ENCODE data around the gene UQCRC2.

The UQCRC2 gene

DNA sequence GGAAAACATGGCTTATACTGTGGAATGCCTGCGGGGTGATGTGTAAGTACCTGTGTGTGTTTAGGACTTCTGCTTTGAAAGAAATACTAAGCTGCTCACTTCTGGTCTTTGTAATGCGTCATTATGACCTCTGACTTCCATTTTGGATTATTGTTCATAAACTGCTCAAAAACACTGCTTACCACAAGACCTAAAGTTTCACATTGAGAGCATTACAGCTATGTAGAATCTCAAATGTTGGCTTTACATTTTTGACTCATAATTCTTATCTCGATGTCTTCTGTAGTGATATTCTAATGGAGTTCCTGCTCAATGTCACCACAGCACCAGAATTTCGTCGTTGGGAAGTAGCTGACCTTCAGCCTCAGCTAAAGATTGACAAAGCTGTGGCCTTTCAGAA lies 9.3 kb downstream of the UQCRC2 start:
- DNase-seq (ENCODE audit: low read depth), result no peak
- TF ChIP-seq, protein P1, sequence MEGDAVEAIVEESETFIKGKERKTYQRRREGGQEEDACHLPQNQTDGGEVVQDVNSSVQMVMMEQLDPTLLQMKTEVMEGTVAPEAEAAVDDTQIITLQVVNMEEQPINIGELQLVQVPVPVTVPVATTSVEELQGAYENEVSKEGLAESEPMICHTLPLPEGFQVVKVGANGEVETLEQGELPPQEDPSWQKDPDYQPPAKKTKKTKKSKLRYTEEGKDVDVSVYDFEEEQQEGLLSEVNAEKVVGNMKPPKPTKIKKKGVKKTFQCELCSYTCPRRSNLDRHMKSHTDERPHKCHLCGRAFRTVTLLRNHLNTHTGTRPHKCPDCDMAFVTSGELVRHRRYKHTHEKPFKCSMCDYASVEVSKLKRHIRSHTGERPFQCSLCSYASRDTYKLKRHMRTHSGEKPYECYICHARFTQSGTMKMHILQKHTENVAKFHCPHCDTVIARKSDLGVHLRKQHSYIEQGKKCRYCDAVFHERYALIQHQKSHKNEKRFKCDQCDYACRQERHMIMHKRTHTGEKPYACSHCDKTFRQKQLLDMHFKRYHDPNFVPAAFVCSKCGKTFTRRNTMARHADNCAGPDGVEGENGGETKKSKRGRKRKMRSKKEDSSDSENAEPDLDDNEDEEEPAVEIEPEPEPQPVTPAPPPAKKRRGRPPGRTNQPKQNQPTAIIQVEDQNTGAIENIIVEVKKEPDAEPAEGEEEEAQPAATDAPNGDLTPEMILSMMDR (IDR thresholded peaks at IDR 0.05; ENCODE audit: insufficient read depth, low read depth, low read length, missing control alignments), result no peak
- no peak overlapping the region for H3K4me3 ChIP-seq (ENCODE audit: low read depth, low read length)

- H3K4me3 ChIP-seq (ENCODE audit: low read depth, low read length), result no peak overlapping the region
- TF ChIP-seq, protein P1 (IDR thresholded peaks at IDR 0.05; ENCODE audit: insufficient read depth, low read depth, low read length, missing control alignments), result no peak
- DNase-seq (ENCODE audit: low read depth), result no peak
These were observed 10.7 kb downstream of the UQCRC2 start for GRCh38 chr16:21963887-21964286.

DNA sequence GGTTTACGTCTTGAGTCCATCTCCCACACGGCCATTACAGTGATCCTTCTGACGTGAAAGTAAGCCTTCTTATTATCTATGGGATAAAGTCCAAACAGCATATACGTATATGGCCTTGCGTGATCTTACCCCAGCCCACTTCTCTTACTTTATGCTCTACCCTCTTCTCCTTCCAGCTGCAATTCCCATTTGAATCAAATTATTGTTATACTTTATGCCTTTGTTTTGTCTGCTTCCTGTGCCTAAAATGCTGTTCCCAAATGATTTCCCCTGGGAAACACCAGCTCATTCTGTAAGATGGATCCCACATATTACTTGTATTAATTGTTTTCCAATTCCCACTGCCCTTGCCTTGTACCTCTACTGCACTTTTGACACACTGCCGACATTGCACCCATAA lies 11.2 kb downstream of the UQCRC2 start:
- TF ChIP-seq, protein P1 (IDR thresholded peaks at IDR 0.05; ENCODE audit: insufficient read depth, low read depth, low read length, missing control alignments), result no peak
- DNase-seq (ENCODE audit: low read depth), result no peak
- no peak overlapping the region for H3K4me3 ChIP-seq (ENCODE audit: low read depth, low read length)

- no peak for DNase-seq (ENCODE audit: low read depth)
- TF ChIP-seq, protein P1 (IDR thresholded peaks at IDR 0.05; ENCODE audit: insufficient read depth, low read depth, low read length, missing control alignments), result no peak
- no peak overlapping the region for H3K4me3 ChIP-seq (ENCODE audit: low read depth, low read length)
These were observed 18.7 kb downstream of the UQCRC2 start for GRCh38 chr16:21971856-21972255.

DNA sequence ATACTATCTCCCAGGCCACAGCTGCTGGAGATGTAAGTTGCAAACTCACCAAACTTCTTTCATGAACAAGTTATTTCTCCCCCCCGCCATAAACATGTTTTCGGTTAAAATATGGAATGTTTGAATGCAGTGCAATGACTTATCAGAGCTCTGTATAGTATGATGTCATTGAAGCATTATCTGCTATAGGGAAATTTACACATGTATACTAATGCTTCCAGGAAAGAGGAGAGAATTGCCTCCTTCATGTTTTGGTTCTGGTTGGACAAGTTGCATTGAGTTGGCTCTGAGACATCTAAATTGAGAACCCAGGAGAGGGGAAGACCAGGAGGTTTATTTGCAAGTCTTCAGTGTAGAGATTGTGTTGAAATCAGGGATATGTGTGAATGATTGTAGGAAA lies 20.8 kb downstream of the UQCRC2 start:
- TF ChIP-seq, protein P1 (IDR thresholded peaks at IDR 0.05; ENCODE audit: insufficient read depth, low read depth, low read length, missing control alignments), result no peak
- no peak overlapping the region for H3K4me3 ChIP-seq (ENCODE audit: low read depth, low read length)
- no peak for DNase-seq (ENCODE audit: low read depth)

- DNase-seq (ENCODE audit: low read depth), result no peak
- no peak overlapping the region for H3K4me3 ChIP-seq (ENCODE audit: low read depth, low read length)
- TF ChIP-seq, protein P1 (IDR thresholded peaks at IDR 0.05; ENCODE audit: insufficient read depth, low read depth, low read length, missing control alignments), result no peak
These were observed 26.9 kb downstream of the UQCRC2 start for GRCh38 chr16:21980032-21980431.

DNA sequence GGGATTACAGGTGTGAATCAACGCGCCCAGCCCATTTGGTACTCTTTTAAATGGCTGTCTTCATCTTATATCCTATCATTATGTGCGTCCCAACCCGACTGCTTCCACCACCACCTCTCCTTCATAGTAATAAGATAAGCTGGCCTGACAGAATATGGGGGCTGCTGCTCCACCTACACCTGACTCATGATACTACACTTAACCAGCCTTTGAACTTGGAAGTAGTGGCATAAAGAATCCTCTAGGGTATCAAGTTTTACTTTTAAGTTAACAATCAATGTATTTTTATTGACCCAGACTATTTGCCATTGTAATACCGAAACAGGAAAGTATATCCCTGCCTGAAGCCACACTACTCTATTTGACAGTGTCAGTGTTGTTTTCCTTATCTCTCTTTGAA lies 28.9 kb downstream of the UQCRC2 start:
- TF ChIP-seq, protein P1 (IDR thresholded peaks at IDR 0.05; ENCODE audit: insufficient read depth, low read depth, low read length, missing control alignments), result no peak
- H3K4me3 ChIP-seq (ENCODE audit: low read depth, low read length), result no peak overlapping the region
- DNase-seq (ENCODE audit: low read depth), result no peak

Data from GM12865 (cell line).